ENCODE measurements around the gene NASP. TPM values are rescaled to one million over a fixed set of nuclear protein-coding genes. Genes with fewer than 3 reads are reported as not detected.

Gene NASP
- total and polyA plus RNA-seq, 2 of the 13 experiments (the other 11 are each of a cell fraction or from before 2014, with no cell fraction given) = 132 to 256 TPM

GRCh38 chr1:45583666-45584350, at the start of gene NASP (continued):
- TF ChIP-seq ZNF749 (CRISPR knock-in tag; IDR thresholded peaks at IDR 0.05; ENCODE audit: borderline replicate concordance) (no peak), MTF1 (CRISPR knock-in tag; IDR thresholded peaks at IDR 0.05) (no peak), IRF9 (CRISPR knock-in tag; IDR thresholded peaks at IDR 0.05; ENCODE audit: borderline replicate concordance) (no peak; the same call in 1 of the 2 replicates), KLF12 (CRISPR knock-in tag; IDR thresholded peaks at IDR 0.05; ENCODE audit: borderline replicate concordance) (peak; percentile 32; the same call in 1 of the 2 replicates), MEIS1 (CRISPR knock-in tag; IDR thresholded peaks at IDR 0.05; ENCODE audit: borderline replicate concordance) (no peak), HMGXB3 (CRISPR knock-in tag; IDR thresholded peaks at IDR 0.05; ENCODE audit: borderline replicate concordance) (peak; percentile 59; the same call in 1 of the 2 replicates), RBM22 (optimal IDR thresholded peaks at IDR 0.05; ENCODE audit: low read length) (peak; percentile 39), PREB (CRISPR knock-in tag; IDR thresholded peaks at IDR 0.05) (no peak), EED (CRISPR knock-in tag; IDR thresholded peaks at IDR 0.05) (no peak), SRSF1 (optimal IDR thresholded peaks at IDR 0.05; ENCODE audit: low read depth, low read length) (no peak), ZBED4 (CRISPR knock-in tag; IDR thresholded peaks at IDR 0.05; ENCODE audit: borderline replicate concordance) (no peak), ZNF331 (CRISPR knock-in tag; IDR thresholded peaks at IDR 0.05) (0 out of 2 replicates have a peak, but pooled peaks have one; percentile 10), FOXP4 (CRISPR knock-in tag; IDR thresholded peaks at IDR 0.05) (no peak), ZBTB25 (CRISPR knock-in tag; IDR thresholded peaks at IDR 0.05) (no peak)

All from HepG2 (cell line).